ENCODE measurements around the gene C17orf58.

The C17orf58 gene

GRCh38 chr17:67947325-67947813 lies 48.9 kb downstream of the C17orf58 start:
- DNase-seq, result no peak

GRCh38 chr17:67946513-67946912 lies 49.8 kb downstream of the C17orf58 start:
- no peak for DNase-seq

GRCh38 chr17:67944035-67944434 lies 52.2 kb downstream of the C17orf58 start:
- no peak for DNase-seq

GRCh38 chr17:67942810-67943209 lies 53.5 kb downstream of the C17orf58 start:
- DNase-seq, result no peak

Data from NK-92 treated with Interleukin-12 subunit alpha and Interleukin-12 subunit beta, amount 100 ng/mL, for 24 hours (cell line).